MM.1S (cell line): ENCODE data around the gene TOR1AIP1.

Experiments used
- CTCF ChIP-seq: fragments of 300-600 bp; sonication (generic); IDR thresholded peaks from 2 replicates; pipeline ENCODE4 v1.5.1; 2016; ENCODE audit warnings: antibody characterized with exemption, low read length, mixed read lengths
- EZH2phosphoT487 ChIP-seq: fragments of 300-600 bp; sonication (generic); IDR thresholded peaks from 2 replicates; pipeline ENCODE4 v1.6.1; 2018; ENCODE audit warnings: antibody characterized with exemption, low read length

- TF ChIP-seq CTCF (no peak), EZH2phosphoT487 (no peak)
These were observed 6.0 kb downstream of the TOR1AIP1 start for GRCh38 chr1:179888071-179888470.
